HG02943 (cell line): ENCODE results near the gene SFT2D3.

Experiments
- ATAC-seq: cut with Tn5 transposase; IDR thresholded peaks from one replicate; pipeline ENCODE4 v1.9.1; 2021; ENCODE audit warnings: mild to moderate bottlenecking, low read depth, moderate library complexity; ENCODE audit not compliant: unreplicated experiment

SFT2D3 gene

DNA sequence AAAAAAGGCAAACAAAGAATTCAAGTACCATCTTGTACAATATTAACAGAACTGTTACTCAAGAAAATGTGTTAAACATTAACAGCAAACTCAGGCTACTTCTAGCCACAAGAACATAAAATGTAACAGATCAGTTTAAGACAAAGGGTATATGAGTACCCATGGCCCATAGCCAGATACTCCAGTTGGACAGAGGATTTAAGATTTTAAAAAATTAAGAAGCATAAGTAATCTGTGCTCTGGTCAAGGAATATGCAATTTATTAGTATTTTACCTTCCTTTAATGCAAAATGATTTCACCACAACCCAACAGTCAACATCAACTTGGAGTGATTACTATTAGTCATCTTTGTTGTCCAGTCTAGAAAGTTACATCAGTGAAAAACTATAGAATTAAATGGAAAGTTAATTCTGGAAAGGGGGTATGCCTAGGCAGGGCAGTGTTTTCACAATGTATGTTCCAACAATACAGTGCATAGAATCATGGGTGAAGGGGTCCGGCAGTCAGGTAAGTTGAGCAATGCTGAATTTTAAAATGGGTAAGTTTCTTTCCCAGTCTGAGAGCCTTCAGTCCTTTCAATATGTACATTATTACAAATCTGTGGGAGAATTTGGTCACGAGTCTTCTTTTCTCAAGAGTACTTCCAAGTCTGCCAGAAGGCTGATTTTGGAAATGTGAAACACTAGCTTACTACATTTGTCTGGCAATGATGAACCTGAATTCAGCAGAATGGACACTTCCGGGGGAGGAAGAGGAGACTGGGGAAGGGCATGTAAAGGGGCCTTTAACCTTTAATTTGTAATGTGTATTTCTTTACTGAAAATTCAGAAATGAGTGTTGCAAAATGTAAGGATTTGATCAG is 34.5 kb downstream of the SFT2D3 start:
- ATAC-seq, result peak; percentile 68

DNA sequence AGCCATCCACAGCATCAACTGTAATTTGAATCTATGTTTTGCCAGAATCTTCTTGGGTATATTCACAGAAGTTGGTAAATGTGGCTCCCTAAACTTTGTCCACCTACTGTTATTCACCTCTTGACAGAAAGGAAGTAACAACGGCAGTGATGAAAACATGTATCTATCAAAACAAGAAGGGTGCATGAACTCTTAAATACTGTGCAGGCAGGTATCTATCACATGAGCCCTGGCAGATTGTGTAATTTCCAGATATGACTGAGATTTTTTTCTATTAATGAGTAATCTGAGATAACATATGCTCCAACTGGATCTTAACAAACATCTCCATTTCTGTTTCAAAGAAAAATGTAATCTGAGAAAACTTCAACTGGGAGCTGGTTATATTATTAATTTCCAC is 36.6 kb downstream of the SFT2D3 start:
- no peak for ATAC-seq

DNA sequence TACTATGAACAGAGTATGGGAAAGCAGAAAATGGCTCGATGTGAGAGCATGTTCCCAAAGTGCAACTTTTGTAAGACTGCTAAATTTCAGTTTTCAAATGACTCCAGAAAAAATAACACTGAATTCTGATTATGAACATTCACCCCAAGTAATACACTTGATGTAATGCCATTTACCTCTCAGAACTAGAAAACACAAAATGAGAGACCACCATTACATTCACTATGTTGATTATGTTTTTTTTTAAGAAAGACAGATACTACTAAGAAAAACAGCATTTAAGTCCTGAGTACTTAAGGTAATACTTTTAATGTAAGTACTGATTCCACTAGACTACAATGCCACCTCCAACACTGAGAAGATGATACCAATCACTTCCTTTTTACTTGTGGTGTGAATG is 38.5 kb downstream of the SFT2D3 start:
- no peak for ATAC-seq

DNA sequence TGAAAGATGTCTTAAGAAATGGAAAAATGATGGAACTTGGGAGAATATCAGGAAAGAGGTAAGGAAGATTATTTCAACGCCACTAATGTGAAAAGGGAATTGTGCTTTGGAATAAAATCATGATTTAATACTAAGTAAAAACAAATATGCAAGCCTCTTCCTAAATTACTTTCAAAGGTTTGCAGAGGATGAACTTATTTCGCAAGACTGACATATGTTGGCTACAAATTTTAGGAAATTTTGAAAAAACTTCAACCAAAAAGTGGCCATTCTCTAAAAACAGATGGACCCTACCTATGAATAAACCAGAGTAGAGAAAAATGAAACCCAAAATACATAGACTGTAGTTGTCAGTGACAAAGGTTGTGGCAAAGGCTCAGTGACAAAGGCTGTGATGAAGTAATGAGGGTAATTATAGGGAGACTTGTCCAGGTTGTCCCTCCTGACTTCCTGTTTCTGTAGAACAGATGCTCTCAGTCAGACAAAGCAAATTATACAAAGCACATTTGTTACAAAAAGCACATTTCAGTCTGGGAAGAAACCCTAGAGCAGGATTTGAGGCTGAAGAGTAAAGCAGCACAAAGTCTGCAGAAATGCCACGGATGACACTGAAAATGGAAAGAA is 39.5 kb downstream of the SFT2D3 start:
- no peak for ATAC-seq

DNA sequence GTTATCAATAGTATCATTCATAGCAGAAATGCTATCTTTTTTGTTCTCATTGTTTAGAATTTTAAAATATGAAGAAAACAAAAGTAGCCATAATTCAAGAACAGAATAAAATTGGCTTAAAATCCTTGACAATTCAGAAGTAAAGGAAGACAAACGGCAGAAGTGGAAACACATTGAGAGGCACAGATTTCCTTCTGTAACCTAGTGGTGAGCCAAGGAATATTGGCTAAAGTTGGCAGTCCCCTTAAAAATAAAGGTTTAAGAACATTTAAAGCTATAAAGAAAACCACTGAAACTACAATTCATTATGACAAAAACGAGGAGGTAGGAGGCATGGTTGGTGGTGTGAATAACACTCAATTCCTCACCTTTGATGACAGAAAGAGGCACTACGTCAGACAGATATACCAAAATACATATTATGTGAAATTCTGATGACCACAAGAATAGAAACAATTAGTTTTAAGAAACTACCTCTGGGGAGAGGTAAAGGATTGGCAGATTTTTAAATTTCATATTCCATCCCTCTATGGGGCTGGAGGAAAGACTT is 42.3 kb downstream of the SFT2D3 start:
- ATAC-seq, result no peak

DNA sequence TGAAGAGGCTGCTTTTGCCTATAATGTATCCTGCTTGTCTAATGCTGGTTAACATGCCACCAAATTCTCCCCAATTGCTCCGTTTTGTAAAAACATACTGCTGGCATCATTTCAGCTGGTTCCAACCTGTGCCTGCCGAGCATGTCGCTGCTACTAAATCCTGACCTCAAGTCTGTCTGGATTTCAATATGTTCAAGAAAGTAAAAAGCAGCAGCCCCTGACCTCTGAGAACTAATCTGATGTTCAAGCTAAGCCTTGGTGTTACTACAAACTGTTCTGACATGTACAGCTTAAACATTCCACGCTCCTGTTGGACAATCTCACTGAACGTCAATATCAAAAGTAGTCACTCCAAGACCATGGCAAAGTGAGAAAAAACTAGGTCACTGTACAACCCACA is 46.3 kb downstream of the SFT2D3 start:
- no peak for ATAC-seq

DNA sequence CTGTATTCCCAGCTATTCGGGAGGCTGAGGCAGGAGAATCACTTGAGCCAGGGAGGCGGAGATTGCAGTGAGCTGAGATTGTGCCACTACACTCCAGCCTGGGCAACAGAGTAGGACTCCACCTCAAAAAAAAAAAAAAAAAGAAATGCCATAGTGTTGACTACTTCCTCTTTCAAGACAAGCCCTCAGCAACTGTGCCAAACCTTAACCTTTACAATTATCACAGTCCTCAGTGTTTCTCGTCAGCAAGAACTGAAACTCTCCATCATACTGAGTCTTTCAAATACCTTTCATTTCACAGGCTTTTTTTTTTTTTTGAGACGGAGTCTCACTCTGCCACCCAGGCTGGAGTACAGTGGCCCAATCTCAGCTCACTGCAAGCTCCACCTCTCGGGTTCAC is 48.2 kb downstream of the SFT2D3 start:
- peak; percentile 96 for ATAC-seq

DNA sequence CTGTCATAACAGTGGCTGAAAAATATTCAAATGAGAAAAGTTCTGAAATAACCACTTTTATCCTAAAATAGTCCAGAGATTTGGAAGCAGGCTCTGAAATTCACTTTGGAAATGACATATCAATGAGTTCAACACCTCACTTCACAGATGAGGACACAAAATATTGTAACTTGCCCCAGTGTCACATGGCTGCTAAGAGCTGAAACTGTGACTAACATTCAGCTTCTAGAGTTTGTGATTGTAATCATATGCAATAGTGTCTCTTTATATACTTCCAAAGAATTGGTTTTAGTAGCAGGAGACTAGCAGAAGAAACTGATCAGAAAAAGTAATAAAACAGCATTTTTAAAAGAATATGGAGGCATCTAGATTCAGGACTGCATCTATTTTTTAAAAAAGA is 52.1 kb downstream of the SFT2D3 start:
- no peak for ATAC-seq

DNA sequence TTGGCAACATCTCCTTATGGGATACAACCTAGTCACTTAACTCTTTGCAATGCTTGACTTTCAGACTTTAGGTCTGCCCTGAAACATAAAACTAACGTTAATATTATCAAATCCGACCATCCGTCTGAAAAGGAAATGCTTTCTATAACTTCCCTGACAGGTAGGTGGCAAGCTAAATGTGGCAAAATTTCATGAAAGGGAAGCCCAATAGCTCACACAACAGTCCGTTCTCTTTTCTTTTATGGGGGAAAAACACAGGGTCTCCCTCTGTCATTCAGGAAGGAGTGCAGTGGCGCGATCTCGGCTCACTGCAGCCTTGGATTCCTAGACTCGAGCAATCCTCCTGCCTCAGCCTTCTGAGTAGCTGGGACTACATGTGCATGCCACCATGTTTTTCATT is 52.9 kb downstream of the SFT2D3 start:
- ATAC-seq, result no peak
